ENCODE measurements around the gene DPP10. TPM values are rescaled to one million over a fixed set of nuclear protein-coding genes. Genes with fewer than 3 reads are reported as not detected.

The DPP10 gene
- total RNA-seq, 2 donors from 2014 or later = 3.1 to 11.2 TPM

DNA sequence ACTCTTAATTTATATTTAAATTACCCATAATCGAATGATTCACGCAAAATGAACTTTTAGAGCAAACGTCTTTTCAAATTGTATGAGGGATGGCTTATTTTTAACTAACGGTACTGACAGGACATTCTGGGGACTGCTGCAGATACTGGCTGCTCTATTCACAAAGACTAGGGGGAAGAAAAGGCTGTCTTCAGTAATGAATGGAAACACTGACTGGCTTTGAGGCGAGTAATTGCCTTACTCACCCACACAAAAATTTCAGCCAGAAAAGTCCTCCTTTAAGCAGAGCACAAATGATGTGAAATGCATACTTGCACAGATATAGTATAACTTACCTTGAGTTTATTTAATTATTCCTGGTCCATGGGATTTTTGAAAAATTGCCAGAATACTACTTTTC, 852.6 kb downstream of the DPP10 start:
- ATAC-seq (no peak), DNase-seq (no peak)
- Histone ChIP-seq H3K36me3 (replicated peaks in 1 of 2; ENCODE audit: insufficient read depth in 1 of 2, low read depth in 2 of 2) (no peaks in the 10 kb centered on the region), H3K9me3 (no peaks in the 10 kb centered on the region), H3K27me3 (no peaks in the 10 kb centered on the region), H3K27ac (no peak overlapping the region), H3K4me1 (peaks cover 13% of the 10 kb centered on the region), H3K4me3 (no peak overlapping the region)
- intact Hi-C loops (cut with DNase I) = no loop called here
- WGBS, 2 donors = 77 to 80% methylated on average over 5 of the region's 5 CpGs
- TF ChIP-seq POLR2A (IDR thresholded peaks at IDR 0.05) = no peak
- TF ChIP-seq, protein P1, sequence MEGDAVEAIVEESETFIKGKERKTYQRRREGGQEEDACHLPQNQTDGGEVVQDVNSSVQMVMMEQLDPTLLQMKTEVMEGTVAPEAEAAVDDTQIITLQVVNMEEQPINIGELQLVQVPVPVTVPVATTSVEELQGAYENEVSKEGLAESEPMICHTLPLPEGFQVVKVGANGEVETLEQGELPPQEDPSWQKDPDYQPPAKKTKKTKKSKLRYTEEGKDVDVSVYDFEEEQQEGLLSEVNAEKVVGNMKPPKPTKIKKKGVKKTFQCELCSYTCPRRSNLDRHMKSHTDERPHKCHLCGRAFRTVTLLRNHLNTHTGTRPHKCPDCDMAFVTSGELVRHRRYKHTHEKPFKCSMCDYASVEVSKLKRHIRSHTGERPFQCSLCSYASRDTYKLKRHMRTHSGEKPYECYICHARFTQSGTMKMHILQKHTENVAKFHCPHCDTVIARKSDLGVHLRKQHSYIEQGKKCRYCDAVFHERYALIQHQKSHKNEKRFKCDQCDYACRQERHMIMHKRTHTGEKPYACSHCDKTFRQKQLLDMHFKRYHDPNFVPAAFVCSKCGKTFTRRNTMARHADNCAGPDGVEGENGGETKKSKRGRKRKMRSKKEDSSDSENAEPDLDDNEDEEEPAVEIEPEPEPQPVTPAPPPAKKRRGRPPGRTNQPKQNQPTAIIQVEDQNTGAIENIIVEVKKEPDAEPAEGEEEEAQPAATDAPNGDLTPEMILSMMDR (IDR thresholded peaks at IDR 0.05) = no peak

DNA sequence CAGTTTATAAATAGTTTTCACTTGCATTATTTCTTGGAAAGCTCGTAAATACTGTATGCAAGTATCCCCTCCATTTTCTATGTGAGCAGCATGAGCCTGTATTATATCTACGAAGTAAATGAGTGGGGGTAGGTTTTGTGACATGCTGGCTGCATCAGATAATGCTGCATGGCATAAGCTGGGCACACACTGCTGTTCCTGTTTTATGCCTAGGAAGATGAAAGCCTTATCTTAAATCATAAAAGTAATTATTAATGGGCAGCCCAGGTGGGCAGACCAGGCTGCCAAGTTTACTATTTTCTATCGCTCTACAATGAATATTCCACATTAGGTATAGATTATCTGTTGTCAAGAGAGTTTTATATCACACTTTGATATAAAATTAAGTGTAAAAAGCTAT, 854.6 kb downstream of the DPP10 start:
- TF ChIP-seq, protein P1 (IDR thresholded peaks at IDR 0.05) = no peak
- TF ChIP-seq POLR2A (IDR thresholded peaks at IDR 0.05) = no peak
- ATAC-seq (no peak), DNase-seq (no peak)
- H3K4me1 ChIP-seq = peaks cover 13% of the 10 kb centered on the region
- H3K27ac ChIP-seq = no peak overlapping the region
- 27 to 28% methylated on average over 3 of the region's 3 CpGs for WGBS, 2 donors
- H3K36me3 ChIP-seq (replicated peaks in 1 of 2; ENCODE audit: insufficient read depth in 1 of 2, low read depth in 2 of 2) = no peaks in the 10 kb centered on the region
- intact Hi-C loops (cut with DNase I) = no loop called here
- H3K27me3 ChIP-seq = no peaks in the 10 kb centered on the region
- no peaks in the 10 kb centered on the region for H3K9me3 ChIP-seq
- H3K4me3 ChIP-seq = no peak overlapping the region

DNA sequence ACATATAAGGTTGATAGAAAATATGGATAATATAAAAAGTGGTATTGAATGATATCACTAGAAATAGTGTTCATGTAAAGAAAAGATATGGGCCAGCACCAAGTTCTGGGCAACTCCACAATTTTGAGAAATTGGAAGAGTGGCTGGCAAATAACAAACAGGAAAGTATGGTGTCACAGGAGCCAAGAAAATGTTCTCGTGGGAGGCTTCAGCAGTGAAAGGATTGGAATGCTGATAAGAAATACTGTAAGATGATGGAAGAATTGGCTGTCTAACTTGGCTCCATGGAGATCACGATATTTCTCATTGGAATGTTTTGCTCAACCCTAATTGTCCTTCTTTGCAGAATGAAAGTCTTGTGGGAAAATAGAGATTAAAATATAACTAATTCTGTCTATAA, 856.8 kb downstream of the DPP10 start:
- ATAC-seq = no peak
- intact Hi-C loops (cut with DNase I) = no loop called here

DNA sequence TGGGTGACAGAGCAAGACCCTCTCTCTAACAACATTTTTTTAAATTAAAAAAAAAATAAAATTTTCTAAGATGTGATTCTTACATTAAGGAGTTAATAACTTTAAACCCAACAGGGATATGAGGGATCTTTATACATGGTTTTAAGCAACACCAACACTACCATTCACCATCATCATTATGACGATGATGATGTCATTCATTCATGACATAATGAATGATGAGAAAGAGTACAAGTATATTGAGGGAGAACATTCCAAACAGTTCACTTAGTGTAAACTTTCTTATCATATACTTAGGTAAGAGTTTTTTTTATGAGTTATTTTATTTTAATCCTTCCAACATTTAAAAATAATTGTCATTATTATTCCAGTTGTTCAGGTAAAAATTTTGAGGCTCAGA, 863.3 kb downstream of the DPP10 start:
- no peaks in the 10 kb centered on the region for H3K27me3 ChIP-seq
- no peaks in the 10 kb centered on the region for H3K9me3 ChIP-seq
- no peak for DNase-seq
- H3K36me3 ChIP-seq (replicated peaks in 1 of 2; ENCODE audit: insufficient read depth in 1 of 2, low read depth in 2 of 2) = no peaks in the 10 kb centered on the region
- H3K27ac ChIP-seq = no peak overlapping the region
- intact Hi-C loops (cut with DNase I) = no loop called here
- no peak overlapping the region for H3K4me3 ChIP-seq
- no peaks in the 10 kb centered on the region for H3K4me1 ChIP-seq
- no peak for ATAC-seq
- TF ChIP-seq, protein P1 (IDR thresholded peaks at IDR 0.05) = no peak
- TF ChIP-seq POLR2A (IDR thresholded peaks at IDR 0.05) = no peak
- WGBS, 2 donors = 65 to 75% methylated on average over 1 of the region's 1 CpG

More for the DNA sequence above, 856.8 kb downstream of the DPP10 start:
- WGBS, 2 donors = 50 to 56% methylated on average over 2 of the region's 2 CpGs
- Histone ChIP-seq H3K4me1 (peaks cover 13% of the 10 kb centered on the region), H3K27me3 (no peaks in the 10 kb centered on the region), H3K27ac (no peak overlapping the region), H3K36me3 (replicated peaks in 1 of 2; ENCODE audit: insufficient read depth in 1 of 2, low read depth in 2 of 2) (no peaks in the 10 kb centered on the region), H3K9me3 (no peaks in the 10 kb centered on the region), H3K4me3 (no peak overlapping the region)
- DNase-seq = no peak
- no peak for TF ChIP-seq POLR2A (IDR thresholded peaks at IDR 0.05)
- TF ChIP-seq, protein P1 (IDR thresholded peaks at IDR 0.05) = no peak

DNA sequence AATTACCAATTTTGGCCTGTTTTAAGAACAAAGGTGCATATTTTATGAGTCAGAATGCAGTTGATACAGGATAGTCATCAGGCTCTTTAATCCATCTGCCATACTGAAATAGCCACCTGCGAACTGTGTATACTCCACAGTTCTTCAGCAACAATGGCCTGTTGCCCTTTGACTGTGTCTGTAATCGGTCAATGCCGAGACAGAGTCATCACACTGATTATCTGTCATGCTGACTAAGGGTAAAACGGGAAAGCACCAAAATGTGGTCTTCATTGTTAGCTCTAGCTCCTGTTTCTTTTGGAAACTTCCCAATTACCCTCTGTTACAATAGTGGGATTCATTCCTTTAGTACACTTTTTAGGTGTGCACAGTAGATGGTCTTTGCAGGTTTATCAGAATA, 871.7 kb downstream of the DPP10 start:
- intact Hi-C loops (cut with DNase I) = no loop called here
- 77 to 89% methylated on average over 4 of the region's 4 CpGs for WGBS, 2 donors

More for the DNA sequence above, 871.7 kb downstream of the DPP10 start:
- ATAC-seq = no peak
- H3K27ac ChIP-seq = no peak overlapping the region
- no peak for DNase-seq
- H3K4me3 ChIP-seq = no peak overlapping the region
- TF ChIP-seq, protein P1 (IDR thresholded peaks at IDR 0.05) = no peak
- no peak for TF ChIP-seq POLR2A (IDR thresholded peaks at IDR 0.05)
- no peaks in the 10 kb centered on the region for H3K9me3 ChIP-seq
- H3K36me3 ChIP-seq (replicated peaks in 1 of 2; ENCODE audit: insufficient read depth in 1 of 2, low read depth in 2 of 2) = no peaks in the 10 kb centered on the region
- no peaks in the 10 kb centered on the region for H3K4me1 ChIP-seq
- H3K27me3 ChIP-seq = no peaks in the 10 kb centered on the region

Measured in body of pancreas (tissue), 4 donors.